22Rv1 (cell line): Measurements from ENCODE around the gene EEA1.

ENCODE experiments used
- CTCF ChIP-seq: fragments of 450-650 bp; IDR thresholded peaks from 2 replicates; pipeline ENCODE4 v1.5.1; 2017; ENCODE audit warnings: mild to moderate bottlenecking
- ZFX ChIP-seq: fragments of 450-650 bp; IDR thresholded peaks from 2 replicates; pipeline ENCODE4 v1.6.1; 2017; ENCODE audit warnings: antibody characterized with exemption, borderline replicate concordance

GRCh38 chr12:92721656-92722055 is 207.4 kb downstream of the EEA1 start:
- TF ChIP-seq CTCF (no peak), ZFX (no peak)
